ENCODE data around the gene FLCN.

- TF ChIP-seq ZNF70 (CRISPR knock-in tag; IDR thresholded peaks at IDR 0.05) (no peak), ARNTL (CRISPR knock-in tag; IDR thresholded peaks at IDR 0.05; ENCODE audit: borderline replicate concordance, low read depth) (no peak), ZNF565 (CRISPR knock-in tag; conservative IDR thresholded peaks at IDR 0.05; ENCODE audit: low read depth) (no peak), ZC3H10 (CRISPR knock-in tag; IDR thresholded peaks at IDR 0.05) (no peak), RARB (CRISPR knock-in tag; IDR thresholded peaks at IDR 0.05) (no peak), TOX (CRISPR knock-in tag; IDR thresholded peaks at IDR 0.05; ENCODE audit: borderline replicate concordance) (no peak), CREB5 (CRISPR knock-in tag; IDR thresholded peaks at IDR 0.05; ENCODE audit: low read depth) (no peak), CSRNP3 (CRISPR knock-in tag; IDR thresholded peaks at IDR 0.05) (no peak), OSR1 (CRISPR knock-in tag; IDR thresholded peaks at IDR 0.05) (no peak), POU6F1 (CRISPR knock-in tag; IDR thresholded peaks at IDR 0.05; ENCODE audit: borderline replicate concordance, low read depth) (no peak), PATZ1 (CRISPR knock-in tag; IDR thresholded peaks at IDR 0.05; ENCODE audit: borderline replicate concordance) (no peak), CSDC2 (CRISPR knock-in tag; IDR thresholded peaks at IDR 0.05) (no peak)
Observed at GRCh38 chr17:17201907-17202306, 35.1 kb downstream of the FLCN start.
